Glomerular endothelial cell (primary cell): ENCODE measurements around the gene CECR2. TPM values are rescaled to one million over a fixed set of nuclear protein-coding genes. Genes with fewer than 3 reads are reported as not detected.

Source experiments
- DNase-seq: peaks from one replicate; pipeline ENCODE4 v3.0.0-alpha.2; 2011; ENCODE audit warnings: low read depth, low spot score; ENCODE audit errors: extremely low read depth
- total RNA-seq: library from RNA; depleted of rRNA; stranded (reverse); fragments of >200 nt; gene quantifications from 2 replicates; pipeline ENCODE4 v1.2.3, GENCODE V29; 2015

CECR2 gene
- 1.2 and 1.5 TPM in 2 replicates for total RNA-seq

DNA sequence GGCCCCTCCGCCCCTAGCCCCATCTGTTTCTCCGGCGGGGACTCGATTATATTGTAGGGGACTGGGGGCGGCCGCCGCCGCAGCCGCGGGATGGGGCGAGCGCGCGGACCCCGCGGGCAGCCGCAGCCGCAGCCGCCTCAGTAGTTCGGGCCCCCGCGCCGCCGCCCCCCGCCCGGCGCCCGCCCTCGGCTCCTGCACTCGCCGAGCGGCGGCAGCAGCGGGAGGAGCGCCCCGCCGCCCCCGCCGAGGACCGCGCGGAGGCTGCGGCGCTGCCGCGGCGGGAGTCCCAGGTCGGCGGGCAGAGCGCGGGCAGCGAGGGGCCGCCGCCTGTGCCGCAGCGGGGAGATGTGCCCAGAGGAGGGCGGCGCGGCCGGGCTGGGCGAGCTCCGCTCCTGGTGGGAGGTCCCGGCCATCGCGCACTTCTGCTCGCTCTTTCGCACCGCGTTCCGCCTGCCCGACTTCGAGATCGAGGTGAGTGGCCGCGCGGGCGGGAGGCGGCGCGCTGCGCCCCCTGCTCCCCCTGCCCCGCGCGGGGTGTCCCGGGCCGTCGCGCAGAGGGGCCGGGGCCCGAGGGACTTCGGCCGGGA lies at the start of gene CECR2:
Gene CECR2 (plus strand): TSS at position 22 of the 587 bp plus-strand sequence. CDS start 324 bp downstream, at position 346.
- no peak for DNase-seq

DNA sequence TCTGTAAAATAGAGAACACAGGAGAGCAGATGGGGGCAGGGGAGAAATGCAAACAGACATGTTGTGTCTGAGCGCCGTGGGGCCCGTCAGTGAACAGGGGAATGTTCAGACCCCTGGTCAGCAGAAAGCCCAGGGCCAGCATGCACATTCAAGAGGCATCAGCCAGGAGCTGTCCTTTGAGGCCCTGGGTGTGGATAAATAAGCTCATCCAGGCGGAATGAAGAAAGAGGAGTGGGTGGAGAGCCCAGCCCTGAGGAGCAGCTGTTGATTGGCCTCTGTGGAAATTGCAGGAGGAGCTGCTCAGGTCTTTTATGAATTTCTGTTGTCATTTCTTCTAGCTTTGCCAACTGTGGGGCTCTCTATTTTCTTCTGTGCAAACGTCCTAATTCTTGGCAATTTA lies 49.7 kb upstream of the CECR2 start:
- DNase-seq, result no peak

DNA sequence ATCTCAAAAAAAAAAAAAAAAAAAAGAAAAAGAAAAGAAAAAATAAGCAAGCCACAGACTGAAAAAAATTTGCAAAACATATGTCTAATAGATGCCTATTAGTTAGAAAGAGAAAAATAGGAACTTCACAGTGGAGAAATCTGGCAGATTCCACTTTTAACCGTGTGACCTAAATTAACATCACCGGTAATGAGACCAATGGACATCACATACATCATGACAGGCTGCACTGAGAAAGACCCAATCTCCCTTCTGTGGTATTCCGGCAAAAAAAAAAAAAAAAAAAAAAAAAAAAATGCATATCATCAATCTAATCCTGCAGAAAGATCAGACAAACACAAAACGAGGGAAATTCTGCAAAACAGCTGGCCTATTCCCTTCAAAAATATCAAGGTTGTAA lies 46.7 kb upstream of the CECR2 start:
- DNase-seq, result no peak

DNA sequence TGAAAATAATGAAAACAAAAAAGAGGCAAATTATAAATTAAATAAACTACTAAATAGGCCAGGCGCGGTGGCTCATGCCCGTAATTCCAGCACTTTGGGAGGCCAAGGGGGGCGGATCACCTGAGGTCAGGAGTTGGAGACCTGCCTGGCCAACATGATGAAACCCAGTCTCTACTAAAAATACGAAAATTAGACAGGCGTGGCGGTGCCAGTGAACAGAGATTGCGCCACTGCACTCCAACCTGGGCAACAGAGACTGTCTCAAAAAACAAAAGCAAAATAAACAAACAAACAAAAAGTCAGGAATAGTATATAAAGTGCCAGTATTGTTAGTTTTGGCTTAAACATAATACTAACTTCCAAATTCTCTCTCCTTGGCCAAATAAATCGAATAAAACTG lies 37.6 kb upstream of the CECR2 start:
- no peak for DNase-seq

DNA sequence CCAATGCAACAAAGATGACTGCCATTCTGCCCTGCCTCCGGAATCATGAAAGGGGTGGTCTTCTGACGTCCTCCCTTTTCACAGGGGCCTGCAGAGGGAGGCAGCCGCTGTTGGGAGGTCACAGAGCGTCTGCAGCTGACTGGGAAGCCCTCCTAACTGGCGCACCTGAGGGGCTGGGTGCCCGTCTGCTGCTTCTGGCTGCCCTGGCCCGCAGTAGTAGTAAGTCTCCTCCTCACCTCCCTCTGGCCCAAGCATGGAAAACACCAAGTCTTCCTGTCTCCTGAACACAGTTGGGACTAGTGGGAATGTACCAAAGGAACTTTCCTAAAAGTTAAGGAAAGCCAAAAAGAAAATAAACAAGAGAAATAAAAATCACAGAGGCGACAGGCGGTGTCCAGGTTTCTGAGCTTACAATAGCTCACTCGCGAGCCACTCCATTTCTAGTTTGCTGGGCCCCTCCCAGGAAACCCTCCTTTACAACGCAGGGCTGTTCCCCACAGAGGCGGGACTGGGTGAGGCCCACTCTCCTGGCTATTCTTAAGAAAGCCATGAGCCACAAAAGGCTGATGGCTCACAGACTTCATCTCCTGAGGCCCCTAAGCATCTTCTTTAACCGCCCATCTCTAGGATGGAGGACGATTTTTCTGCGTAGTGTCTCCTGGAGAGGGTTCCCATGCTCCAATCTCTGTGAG lies 37.0 kb upstream of the CECR2 start:
- no peak for DNase-seq

DNA sequence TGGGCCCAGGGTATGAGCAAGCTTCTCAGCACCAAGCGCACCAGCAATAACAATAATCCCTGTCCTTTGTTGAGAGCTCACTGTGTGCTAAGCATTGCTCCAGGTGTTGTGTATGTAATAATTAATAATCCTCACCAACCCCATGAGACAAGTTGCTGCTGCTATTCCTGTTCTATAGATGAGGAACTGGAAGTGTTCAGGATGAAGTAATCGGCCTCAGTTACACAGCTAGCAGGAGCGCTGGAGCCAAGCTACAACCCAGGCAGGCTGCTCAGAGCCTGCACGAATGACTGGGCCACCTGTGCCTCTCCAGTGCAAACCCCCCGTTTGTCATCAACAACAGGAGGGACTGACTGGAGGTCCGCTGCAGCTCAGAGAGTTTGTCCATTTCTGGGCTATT lies 35.2 kb upstream of the CECR2 start:
- DNase-seq, result no peak

DNA sequence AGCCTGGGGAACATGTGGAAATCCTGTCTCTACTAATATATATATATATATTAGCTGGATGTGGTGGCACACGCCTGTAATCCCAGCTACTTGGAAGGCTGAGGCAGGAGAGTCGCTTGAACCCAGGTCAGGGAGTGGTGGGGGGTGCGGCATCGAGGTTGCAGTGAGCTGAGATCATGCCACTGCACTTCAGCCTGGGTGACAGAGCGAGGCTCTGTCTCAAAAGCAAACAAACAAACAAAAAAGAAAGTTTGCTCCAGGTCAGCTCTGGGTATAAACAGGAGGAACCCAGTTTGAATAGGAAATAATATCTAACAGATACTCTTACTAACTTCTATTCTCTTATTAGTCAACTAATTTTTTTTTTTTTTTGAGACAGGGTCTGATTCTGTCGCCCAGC lies 34.3 kb upstream of the CECR2 start:
- DNase-seq, result no peak

DNA sequence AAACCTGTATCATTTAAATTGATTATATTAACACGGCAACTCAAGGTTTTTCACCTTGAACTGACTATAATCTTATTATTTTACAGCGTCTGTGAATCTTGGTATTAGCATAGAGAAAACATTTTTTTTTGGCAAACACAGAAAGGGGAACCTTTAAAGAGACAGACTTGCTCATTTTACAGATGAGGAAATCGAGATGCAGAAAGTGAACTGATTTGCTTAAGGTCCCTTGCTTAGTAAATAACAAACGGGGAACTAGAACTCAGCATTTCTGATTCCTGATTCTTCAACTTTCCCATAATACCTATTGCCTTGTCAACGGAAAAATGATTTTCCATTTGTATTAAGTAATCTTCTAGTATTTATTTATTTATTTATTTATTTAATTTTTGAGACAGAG lies 33.2 kb upstream of the CECR2 start:
- DNase-seq, result no peak

DNA sequence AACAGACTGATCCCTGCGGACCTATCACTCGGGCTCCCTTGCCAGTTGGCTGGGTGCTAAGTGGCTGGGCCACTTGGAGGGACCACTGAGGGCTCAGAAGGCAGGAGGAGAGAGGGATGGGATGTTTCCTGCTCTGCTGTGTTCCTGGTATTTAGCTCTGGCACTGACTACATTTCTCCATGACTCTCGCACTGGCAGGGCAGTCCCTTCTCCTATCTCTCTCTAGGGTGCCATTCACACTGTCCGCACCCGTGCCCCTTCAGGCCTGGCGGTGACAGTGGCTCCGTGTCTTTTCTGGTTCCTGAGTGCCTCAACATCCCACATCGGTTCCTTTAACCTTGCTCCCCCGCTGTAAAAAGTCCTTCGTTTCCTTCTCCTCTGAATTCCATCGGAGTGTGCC lies 31.6 kb upstream of the CECR2 start:
- DNase-seq, result no peak

DNA sequence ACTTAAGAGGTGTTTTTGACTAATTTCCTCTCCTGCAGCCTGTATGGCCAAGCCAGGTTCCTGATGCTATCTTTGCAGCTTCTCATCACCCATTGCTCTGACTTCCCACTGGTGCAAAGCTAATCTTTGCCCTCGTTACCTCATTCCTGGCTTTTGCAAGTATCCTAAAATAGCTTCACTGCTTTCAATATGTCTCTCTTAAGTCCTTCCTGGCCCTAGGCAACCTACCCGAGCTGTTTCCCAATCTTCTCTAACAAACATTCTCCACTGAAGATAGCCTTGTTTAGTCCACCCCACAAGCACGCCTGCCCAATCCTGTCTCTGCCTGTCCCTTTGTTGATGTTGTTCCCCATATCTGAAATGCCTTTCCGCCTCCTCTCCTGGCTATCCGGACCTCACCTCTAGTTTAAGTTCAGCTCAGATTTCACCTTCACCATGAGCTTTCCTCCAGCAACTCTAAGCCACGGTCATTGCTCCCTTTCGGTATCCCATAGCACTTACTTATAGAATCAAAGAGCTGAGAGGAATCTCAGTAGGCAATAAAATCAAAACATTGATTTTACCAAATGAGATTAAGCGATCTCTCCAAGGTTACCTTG lies 30.1 kb upstream of the CECR2 start:
- DNase-seq, result no peak

DNA sequence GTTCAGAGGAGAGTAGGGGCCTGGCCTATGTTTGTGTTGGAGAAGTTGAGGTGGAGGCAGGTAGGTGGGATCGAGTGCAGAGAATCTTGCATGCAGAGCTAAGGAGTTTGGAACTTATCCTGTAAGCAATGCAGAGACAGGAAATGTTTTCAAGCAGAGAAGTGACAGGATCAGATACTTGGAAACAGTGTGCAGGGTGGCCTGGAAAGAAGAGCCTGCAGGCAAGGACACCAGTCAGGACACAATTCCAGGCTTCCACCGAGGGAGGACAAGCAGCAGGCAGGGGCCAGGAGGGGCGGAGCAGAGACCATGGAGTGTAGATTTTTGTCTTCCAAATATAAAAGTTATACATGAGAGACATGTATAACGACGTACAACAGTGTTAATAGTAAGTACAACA lies 26.9 kb upstream of the CECR2 start:
- no peak for DNase-seq

DNA sequence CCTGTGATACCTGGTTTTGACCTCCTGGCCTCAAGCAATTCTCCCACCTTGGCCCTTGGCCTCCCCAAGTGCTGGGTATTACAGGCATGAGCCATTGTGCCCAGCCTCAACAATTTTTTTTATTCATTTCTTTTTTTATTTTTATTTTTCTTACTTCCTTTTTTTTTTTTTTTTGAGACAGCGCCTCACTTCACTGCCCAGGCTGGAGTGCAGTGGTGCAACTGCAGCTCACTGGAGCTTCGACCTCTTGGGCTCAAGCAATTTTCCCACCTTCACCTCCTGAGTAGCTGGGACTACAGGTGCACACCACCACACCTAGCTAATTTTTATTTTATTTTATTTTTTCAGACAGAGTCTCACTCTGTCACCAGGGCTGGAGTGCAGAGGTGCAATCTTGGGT lies 25.5 kb upstream of the CECR2 start:
- DNase-seq, result no peak

DNA sequence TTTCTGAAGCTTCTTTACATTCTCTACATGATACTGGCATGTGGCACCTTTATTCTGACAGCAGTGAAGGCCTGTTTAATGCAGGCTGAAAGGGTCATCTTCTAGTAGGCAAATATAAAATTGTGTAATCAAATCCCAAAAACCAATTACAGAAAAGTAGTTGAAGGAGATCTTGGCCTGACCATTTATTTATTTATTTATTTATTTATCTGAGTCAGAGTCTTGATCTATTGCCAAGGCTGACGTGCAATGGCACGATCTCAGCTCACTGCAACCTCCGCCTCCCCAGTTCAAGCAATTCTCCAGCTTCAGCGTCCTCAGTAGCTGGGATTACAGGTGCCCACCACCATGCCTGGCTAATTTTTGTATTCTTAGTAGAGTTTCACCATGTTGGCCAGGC lies 22.7 kb upstream of the CECR2 start:
- no peak for DNase-seq

DNA sequence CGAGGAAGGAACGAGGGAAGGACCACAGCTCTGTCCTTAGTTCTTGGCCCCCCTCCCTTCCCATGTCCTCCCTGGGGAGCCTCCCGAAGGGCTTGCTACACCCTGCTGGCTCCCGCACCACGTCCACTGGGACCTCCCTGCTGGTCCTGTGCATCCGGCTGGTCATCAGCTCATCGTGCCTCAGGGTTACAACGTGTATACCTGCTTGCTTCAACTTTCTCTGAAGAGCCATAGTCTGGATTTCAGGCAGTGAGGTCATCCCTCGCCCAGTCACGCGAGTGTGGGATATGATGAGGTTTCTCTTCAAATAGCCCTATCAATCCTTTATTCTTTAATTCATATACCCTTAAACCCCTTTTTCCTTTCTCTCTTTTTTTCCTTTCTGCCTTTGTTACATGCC lies 21.5 kb upstream of the CECR2 start:
- DNase-seq, result no peak

DNA sequence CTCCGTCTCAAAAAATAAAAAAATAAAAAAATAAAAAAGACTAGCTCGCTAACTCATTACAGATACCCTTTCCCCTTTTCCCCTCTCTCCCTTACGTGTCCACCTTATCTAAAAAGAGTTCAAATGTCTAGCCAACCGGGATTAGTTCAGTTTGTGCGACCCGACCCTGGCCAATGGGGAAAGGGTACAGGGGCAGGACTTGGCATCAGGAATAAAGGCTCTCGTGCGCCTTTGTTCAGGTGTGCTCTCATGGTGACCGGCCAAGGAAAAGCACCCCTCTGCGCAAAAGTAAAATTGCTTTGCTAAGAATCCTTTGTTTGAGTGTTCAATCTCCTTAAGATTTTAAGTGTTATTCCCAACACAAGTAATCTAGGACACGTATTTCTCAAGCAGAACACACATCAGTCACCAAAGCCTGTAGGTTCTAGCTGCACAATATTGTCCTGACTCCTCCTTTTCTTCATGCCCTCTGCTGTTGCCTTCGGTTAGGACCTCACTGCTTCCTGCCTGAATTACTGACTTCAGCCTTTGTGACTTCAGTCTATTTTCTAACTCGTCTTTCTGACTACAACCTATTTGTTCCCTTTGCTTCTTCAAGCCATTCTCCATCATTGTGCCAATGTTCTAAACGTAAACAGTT lies 20.7 kb upstream of the CECR2 start:
- no peak for DNase-seq

DNA sequence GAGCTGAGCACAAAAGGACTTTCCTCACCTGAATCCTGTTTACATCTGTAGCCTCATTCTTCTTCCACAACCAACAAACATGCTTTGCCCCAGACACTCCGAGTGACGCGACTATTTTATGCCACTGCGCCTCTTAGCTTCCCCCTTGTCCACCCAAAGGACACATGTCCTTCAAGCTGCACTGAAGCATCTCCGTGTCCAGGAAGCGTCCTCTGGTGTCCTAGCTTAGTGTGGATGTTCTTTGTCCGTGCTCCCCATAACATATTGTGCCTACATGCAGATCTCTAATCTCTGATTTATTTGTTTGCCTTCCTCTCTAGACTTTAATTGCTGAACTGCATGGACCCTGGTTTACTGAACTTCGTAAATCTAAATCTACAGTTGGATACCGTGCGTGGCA lies 20.1 kb upstream of the CECR2 start:
- DNase-seq, result no peak

DNA sequence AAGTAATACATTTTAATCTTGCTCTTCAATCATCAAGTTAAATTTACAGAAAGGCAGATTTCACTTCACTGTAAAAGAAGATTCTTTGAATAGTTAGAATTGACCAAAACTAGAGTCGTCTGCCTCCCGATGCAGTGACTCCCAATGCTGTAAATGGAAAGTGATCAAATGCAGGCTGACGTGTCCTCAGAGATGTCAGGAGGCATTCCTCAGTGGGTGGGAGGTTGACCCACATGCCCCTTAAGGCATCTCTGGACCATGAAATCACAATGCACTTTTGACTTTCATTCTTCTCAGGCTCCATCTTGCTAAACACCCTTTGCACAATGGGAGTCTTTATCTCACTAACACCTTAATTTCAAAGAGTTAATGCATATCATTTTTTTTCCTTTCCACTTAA lies 19.0 kb upstream of the CECR2 start:
- DNase-seq, result no peak

DNA sequence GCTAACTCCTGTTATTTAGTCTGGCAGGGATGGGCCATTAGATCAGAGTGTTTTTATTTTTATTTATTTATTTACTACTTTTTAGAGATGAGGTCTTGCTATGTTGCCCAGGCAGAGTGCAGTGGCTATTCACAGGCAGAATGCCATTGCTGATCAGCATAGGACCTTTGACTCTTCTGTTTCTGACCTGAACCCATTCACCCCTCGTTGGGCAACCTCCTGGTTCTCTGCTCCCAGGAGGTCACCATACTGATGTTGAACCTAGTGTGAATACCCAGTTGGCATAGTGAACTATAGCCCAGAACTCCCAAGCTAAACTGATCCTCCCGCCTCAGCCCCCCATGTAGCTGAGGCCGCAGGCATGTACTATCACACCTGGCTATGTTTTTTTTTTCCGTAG lies 16.5 kb upstream of the CECR2 start:
- DNase-seq, result no peak

DNA sequence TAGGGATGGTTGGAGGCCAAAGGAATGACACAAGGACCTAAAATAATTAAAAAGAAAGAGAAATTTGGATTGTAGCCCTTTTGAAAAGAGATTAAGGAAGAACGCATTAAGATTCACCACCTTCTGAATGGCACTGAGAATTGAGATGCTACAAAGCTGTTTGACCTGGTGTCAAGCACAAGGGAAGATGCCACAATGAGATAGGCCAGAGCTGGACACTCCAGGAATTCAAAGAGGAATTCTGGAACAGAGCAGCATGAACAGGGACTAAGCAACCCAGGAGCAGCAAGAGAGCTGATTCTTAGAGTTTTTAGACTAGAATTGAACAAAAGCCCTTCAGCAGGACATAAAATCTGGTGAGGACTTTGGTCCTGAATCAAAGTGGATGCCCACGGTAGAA lies 11.6 kb upstream of the CECR2 start:
- DNase-seq, result no peak

DNA sequence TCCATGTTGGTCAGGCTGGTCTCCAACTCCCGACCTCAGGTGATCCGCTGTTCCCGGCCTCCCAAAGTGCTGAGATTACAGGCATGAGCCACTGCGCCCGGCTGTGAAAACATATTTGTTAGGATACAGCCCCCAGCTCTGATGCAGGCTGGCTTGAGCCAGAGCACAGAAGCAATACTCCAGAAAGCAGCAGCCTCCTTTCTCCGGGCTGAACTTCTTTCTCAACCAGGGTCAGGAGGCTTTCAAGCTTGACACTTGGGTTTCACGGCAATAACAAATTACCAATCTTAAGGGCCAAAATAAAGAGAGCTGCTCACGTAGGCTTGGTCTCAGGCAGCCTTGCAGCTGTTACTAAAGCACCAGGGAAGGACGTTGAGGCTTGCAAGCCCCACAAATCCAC lies 10.8 kb upstream of the CECR2 start:
- DNase-seq, result no peak

DNA sequence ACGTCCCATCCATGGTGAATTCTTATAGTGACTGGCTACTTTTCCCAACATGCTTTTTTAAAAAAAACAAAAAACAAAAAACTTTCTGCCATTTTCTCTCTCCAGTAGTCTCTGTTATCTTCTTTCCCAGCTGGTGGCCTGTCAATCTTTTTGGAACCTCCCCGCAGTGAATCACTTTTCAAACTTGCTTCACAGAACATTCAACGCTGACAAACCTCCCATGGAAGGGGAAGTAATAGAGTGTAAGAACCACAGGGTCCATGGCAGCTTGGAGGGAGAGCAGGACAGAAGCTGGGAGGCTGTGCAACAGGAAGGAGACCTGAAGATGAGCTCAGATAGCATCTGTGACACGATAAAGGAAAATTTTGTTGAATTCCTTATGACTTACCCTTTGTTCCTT lies 9.8 kb upstream of the CECR2 start:
- DNase-seq, result no peak

DNA sequence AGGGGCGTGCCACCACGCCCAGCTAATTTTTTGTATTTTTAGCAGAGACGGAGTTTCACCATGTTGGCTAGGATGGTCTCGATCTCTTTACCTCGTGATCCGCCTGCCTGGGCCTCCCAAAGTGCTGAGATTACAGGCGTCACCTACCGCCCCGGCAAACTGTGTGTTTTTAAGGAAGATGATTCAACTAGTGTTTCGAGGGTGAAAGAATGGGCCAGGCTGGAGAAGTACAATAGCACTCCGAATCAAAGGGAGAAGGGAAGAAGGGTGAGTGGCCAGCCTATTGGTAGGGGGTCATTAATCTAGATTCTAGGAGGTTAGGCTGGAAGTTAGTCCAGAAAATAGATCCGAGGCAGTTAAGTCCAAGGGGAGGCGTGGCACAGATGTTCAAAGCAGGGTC lies 2.9 kb upstream of the CECR2 start:
- DNase-seq, result no peak
